NCI-H2196 (cell line): Measurements from ENCODE around the gene C5orf58.
"Not testable (repeated sequence)": the region's sequence is repeated elsewhere in the genome, so short reads cannot be mapped to it uniquely, and the experiment has no call there.

Experiments used
- DNase-seq: peaks from one replicate; lab custom pipeline; 2025; ENCODE audit not compliant: unreplicated experiment; lab: John Stamatoyannopoulos, UW

C5orf58 gene

DNA sequence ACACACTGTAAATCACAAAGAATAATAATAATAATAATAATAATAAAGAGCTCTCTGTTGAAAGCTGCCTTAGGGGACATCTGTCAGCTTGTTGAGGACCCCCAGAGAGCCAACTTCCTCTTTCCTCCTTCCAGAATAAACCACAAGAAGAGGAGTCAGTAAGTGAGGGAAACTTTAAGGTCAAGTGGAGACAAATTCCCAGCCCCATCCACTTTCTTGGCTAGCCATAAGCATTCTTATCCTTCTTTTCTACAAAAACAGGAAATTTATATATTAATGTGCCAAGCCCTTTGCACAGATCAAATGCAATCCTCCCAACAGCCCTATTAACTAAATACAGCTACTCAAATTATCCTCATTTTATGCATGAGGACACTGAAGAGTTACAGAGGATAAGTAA, 9.4 kb upstream of the C5orf58 start:
- DNase-seq = no peak

DNA sequence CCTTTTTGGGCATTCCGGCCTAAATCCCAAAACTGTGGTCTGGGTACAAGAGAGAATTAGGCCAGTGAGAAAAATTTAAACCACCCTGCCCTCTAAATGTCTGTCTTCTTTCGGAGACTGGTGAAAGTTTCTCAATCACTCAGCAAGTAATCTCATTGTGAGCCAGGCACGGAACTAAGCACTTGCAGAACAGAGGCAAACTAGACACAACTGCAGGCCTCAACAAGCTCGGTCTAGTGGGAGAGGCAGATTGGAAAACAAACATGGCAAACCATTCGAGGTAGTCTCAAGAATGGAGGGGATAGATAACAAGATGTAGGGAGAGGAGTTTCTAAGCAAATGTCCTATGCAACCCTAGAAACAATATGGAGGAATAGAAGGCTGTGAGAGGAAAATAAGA, 8.9 kb upstream of the C5orf58 start:
- no peak for DNase-seq

DNA sequence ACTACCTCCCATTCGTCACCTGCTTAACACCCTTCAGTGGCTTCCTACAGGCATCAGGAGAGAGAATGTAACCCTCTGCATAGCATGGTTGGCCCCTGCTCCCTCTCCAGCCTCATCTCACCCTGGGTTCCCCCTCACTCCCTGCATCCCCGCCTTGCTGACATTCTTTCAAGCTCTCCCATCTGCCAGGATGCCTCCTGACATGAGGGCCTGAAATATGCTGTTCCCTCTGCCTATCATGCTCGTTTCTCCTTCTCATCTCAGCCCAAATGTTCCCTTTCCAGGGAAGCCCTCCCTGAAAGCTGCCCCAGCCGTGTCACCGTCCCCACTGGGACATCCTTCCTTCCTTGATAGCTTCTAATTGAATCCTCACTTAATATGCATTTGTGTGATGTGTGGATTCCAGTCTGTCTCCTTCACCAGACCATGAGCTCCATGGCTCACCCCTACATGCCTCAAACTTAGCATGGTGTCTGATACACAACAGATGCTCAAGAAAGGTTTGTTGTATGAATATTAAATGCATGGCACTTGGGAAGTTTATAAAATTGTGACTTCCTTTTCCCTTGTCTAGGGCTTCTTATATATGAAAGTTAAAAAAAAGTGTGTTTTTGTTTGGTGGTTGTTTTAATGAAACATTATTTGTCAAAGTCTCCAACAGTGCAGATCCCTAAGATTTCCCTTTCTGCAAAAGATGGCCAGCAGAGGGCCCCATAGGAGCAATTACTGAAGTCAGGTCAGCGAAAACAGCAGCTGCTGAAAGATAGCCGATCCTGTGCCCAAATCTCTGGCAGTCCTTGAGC, 7.3 kb upstream of the C5orf58 start:
- peak; percentile 23 for DNase-seq

DNA sequence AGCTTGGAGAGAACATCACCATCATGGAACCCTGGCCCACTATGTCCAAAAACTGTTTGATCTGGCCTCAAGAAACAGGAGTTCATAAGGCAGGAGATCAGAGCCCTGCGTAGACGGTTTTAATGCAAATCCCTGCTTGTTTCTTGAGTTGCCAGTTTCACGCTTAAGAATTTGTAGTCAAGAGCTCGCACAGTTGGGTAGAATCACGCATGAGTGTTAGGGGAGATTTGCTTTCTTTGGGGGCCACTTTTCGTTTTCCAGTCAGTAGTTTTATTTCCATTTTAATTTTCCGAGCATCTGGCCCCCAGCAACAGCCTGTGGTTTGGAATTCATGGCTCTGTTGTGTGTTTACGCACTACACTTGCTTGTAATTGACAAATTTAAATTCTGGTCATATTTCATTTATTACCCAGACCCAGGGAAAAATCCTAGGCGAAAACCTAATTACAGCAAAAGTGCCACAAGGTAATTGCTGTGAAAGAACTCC, 6.6 kb upstream of the C5orf58 start:
- DNase-seq = no peak

DNA sequence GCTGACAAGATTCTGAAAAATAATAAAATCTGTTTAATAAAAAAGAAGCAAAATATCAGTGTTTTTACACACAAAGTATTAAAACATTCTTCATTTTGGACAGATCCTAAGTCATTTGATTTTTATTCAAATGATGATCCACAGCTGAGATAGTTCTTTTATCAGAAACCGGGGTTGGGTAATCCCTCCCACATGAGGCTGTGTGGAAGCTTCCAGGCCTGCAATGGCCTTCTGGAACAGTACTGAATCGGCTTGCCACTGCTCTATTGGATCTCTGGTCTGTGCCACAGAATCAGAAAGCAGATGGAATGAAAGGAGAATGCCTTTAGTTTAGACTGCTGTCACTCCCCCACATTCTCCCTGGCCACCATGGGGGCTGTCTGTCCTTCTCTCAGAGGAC, 6.1 kb upstream of the C5orf58 start:
- DNase-seq = no peak

DNA sequence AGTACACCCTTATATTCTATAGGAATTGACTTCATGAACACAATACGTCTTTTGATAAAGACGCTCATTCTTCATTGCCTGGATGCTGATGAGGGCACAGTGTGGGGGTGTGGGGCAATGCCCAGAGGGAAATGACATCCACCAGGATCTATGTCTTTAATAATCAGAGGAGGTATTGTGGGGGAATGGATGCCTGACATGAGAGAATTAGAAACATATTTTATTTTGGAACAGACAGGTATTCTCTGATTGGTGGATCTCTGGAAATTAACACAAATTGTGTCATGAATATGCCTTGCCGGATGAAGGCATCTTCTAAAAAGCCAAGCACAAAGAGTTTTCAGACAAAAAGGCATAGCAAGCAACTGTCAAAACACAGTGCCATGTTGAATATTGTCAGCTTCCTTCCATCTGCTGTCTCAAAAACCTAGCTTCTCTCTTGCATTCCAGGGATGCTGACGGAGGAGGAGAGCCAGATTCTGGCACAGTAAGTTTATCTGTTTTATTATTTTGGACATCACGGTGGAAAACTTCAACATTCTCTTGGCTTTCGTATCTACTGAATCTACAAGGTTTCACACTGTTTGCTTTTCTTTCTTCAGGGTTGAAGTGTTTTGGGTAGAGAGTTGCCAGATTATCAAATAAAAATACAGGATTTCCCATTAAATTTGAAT, 3.9 kb upstream of the C5orf58 start:
- no peak for DNase-seq

DNA sequence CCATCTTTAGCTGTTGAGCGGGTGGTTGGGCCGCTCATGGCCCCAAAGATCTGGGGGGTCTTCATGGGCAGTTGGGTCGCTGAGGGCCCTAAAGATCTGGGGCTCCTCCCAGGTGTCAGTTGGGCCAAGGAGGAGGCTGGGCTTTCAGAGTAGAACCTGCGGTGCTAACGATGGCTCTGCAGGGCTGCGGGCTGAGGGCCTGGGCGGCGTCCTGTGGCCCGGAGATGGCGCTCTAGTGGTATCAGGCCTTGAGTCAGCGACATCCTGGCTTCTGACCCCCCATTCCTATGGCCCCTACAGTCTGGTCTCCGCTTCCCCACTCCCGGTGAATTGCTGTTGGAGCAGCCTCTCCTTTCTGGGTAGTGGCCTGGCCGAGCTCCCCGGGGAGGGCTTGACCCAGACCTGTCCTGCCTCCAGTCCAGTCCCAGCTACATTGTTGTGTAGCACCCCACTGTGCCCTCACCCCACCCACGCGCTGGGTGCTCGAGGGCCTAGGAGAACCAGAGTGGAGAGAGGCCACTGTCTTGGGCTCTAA, 640 bp downstream of the C5orf58 start:
- no peak for DNase-seq

DNA sequence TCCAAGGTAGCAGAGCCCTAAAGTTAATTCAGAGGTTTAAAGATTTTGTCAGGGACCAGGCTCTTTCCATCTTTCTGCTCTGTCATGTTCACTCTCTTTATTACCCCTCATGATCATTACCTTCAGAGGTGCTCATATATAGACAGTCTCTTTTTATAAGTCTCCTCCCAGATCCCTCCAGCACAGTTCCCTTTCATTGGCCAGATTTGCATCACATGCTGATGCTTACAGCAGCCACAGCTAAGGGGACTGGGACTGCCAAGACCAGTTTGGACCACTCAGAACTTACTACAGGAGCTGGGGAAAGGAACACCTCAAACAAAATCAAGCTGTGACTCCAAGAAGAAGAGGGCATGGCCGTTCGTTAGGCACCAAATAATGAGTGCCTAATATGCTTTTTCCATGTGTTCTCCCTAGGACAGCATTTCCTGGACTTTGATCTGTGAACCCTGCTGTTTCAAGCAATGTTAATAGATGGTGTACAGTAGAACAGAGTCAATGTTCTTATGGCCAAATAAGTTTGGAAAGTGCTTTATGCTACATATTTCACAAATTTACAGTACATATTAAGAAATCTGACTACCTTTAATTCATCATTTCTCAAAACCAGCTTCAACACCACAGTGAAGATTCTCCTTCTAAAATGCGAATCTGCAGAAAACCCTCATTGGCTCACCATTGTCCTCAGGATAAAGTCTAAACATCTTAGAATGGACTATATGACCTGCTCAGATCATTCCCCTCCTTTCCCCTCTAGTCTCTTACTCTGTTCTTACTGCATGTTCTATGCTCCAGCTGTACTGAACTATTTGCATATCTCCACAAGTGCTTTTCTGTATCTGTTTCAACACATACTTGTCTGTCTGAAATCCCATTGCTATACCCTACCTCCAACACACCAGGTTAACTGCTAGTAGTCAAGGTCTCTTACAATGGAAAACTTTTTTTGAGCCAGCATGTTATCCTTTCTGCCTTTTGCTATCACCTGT, 3.4 kb downstream of the C5orf58 start:
- DNase-seq = no peak

DNA sequence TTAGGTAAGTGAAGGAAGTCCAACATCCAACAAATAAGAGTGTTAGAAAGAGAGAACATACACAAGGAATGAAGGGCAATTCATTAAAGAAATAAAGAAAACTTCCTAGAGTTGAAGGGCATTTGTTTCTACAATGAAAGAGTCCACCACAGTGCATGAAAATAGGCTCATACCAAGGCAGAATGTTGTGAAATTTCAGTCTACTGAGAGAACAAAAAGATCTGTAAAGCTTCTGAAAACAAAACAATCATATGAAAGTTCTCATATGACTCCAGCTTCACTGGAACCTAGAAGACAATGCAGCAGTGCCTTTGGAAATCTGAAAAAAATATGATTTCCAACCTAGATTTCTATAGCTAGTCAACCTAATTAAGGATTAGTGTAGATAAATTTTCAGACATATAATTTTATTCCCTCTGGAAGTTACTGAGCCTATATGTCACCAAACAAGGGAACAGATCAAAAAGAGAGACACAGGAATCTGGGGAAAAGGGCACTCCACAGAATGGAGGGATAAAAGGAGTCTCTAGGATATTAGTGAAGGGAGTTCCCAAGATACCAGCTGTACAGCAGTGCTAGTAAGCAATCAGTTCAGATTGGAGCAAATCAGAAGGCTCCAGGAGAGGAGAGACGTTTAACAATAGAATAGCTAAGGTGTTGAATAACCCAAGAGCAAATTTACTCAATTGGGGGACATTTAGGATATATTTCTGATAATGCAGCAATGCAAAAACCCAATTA, 5.8 kb downstream of the C5orf58 start:
- DNase-seq = no peak

DNA sequence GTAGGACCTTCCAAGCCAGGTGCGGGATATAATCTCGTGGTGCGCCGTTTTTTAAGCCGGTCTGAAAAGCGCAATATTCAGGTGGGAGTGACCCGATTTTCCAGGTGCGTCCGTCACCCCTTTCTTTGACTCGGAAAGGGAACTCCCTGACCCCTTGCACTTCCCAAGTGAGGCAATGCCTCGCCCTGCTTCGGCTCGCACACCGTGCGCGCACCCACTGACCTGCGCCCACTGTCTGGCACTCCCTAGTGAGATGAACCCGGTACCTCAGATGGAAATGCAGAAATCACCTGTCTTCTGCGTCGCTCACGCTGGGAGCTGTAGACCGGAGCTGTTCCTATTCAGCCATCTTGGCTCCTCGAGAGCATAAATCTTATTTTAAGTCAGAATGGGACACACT, 12.7 kb downstream of the C5orf58 start:
- DNase-seq = not testable (repeated sequence)

DNA sequence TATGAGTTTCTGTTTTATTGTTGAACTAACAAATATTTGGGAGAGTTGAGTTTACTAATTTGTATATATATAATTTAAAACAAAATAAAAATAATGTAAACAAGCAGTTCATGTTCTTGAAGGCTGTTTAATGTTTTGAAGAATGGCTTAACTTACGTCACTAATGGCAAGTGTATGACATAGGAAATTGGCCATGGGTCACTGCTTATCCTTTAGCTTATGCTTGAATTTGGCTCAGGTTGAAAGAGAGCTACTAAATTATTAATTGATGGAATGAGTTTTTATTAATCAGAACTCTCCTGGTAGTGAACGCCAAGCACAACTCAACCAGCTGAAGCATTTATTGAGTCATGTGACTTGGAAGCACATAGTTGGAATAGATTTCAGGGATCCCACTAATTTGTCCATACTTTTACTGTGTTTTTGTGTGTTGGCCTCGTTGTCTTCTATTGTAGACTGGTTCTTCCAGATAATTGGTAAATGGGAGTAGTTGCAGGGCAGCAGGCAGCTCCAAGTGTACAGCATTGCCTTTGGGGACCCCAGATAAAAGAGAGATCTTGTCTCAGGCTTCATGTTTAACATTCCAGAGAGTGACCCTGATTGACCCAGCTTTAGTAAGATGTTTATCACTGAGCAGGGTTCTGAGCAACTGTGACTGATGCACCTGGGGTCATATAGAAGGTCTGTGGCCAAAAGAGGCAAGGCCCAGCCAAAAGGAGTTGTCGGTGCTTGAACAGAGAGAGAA, 13.5 kb downstream of the C5orf58 start:
- DNase-seq = no peak

DNA sequence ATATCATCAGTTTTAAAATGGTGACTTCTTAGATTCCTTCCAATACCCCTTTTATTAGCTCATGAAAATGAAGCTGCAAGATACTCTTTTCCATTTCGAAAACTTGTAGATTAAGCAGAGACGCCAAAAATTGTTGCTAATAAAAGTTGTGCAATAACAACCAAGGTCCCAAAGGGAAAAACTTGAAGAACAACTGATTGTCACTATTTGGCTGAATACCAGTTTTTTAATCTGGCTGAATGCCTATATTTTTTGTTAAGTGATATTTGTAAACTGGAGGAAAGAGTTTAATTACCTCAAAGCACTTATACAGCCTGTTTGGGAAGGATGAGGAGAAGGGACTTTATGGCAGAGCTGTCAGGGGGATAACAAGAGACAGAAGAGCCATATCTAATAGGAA, 14.6 kb downstream of the C5orf58 start:
- DNase-seq = no peak

DNA sequence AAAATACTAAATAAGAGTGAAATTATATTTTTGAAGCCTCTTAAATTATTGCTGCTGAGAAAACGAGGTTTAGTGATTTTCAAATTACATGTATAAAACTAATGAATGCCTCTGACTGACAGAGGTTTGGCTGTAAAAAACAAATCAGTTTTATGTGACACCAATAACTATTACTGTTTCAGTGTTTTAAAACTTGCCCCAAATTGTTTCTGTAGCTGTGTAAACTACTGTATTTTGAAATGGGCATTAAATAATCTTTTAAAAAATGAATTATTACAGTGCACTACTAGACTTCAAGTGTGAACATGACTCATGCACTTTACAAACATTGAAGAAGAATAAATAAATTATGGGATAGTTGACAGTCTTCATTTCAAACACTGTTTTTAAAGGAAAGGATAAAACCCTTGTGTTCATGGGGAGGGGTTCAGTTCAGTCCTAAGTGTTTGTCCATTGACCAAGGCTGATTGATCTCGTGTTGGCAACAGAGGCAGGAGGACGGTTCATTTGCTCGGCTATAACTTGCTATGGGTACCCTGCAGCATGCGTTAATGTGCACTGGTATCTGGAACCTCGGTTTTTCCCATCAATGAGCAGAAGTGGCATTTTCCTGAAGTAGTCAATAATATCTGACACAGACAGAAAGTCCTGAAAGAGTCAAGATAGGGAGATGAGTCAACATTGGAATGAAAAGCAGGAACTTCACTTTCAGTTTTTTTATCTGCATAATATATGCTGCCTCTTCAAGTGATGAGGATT, 15.6 kb downstream of the C5orf58 start:
- no peak for DNase-seq

DNA sequence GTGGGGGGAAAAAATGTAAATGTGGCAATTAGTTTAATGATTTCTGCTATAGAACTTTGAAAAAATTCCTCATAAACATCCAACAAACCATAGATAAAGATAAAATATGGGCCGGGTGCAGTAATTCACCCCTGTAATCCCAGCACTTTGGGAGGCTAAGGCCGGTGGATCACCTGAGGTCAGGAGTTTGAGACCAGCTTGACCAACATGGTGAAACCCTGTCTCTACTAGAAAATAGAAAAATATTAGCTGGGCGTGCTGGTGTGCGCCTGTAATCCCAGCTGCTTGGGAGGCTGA, 16.1 kb downstream of the C5orf58 start:
- DNase-seq = not testable (repeated sequence)

DNA sequence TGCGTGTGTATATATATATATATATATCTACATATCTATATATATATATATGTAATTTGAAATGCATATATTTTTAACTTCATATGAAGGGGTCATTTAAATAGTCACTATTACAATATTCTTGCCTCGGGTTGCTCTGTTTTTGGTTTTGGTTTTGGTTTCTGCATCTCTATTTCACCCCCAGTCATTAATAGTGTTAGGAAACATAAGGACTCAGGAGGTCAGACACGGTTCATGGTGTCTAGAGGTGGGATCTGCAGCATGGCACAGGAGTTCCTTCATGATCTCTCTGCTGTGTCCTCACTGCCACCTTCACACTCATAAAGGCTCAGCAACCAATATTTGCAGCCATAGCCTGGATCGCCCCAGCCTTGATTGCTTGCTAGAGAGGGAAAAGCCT, 16.6 kb downstream of the C5orf58 start:
- DNase-seq = no peak

DNA sequence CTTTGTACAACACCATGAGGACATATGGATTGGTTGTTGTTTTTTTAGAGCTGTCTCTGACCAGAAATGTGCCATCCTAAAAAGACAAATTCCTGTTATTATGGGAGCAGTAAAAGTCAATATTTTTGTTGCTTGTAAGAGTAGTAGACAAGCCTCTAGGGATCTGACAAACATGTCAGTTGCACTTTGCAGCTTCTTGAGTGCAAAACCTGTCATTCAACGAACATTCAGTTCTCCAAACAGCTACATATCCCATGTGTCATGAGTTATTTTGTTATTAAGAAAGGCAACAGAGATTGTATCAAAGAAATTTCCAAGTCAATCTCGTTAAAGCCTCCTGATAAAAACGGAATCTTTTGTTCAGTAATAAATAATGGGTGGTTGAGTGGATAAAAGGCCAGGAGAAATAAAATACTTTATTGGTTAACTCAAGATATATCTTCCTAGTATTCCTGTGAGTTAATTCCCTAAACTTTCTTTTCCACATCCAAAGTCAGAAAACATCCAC, 18.1 kb downstream of the C5orf58 start:
- DNase-seq = no peak

DNA sequence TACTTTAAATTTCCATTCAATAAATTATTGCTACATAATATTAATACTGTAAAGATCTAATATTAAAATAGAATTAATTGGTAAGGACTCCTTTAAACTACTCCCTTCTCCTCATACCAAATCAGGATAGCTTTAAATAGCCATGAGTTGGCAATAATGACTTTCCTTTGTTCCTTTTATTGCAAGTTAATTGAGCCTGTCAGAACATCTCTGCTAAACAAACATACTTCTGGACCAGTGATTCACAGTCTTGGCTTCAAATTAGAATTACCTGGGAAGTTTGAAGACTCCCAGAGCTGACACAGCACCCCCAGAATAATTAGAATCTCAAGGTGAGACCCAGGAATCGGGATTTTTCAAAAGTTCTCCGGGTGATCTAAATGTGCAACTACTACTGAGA, 18.7 kb downstream of the C5orf58 start:
- DNase-seq = no peak

DNA sequence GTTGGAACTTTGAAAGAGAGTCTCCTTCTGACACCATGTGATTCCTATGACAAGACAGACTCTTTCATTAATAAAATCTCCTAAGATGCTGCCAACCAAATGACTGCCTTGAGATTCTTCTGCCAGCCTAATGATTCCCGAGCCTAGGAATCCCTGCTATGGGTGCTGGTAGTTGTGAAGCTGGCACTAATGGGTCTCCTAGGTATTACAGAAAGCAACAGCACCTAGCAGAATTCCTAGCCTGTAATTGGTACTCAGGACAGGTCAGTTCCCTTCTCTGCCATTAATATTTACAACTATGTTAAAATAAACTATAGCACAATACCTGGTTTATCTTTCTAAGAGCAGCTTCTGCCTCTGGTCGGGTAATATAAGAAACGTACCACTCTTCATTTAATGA, 19.3 kb downstream of the C5orf58 start:
- DNase-seq = no peak
